ENCODE measurements around the gene CDC123. TPM values are rescaled to one million over a fixed set of nuclear protein-coding genes. Genes with fewer than 3 reads are reported as not detected.

The CDC123 gene
- total RNA-seq, 1 donor from 2014 or later = 41.8 TPM

DNA sequence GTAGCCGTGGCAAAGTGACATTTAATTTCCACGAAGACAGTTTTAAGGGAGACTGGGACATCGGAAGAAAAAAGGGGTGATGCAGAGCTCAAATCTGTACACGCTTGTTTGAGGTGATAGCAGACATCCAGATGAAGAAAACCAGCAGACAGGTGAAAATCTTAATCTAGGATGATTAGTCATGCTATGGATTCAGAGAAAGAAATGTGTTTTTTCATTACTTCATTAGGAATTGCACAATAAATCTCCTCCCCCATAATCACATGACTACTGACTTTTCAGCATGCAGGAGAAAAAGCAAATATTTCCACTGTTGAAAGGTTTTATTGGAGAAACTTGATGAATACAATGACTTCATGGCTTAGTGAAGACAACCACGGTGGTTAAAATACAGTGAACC, 2.8 kb upstream of the CDC123 start:
- Histone ChIP-seq H3K27me3 (ENCODE audit: low read depth) (no peaks in the 10 kb centered on the region), H3K36me3 (no peaks in the 10 kb centered on the region), H3K9me3 (replicated peaks) (no peaks in the 10 kb centered on the region), H3K4me1 (peaks cover 45% of the 10 kb centered on the region), H3K27ac (replicated peaks) (no peak overlapping the region), H3K4me3 (no peak overlapping the region)
- intact Hi-C loops (cut with micrococcal nuclease) = no loop called here
- DNase-seq = no peak
- TF ChIP-seq, protein P1, sequence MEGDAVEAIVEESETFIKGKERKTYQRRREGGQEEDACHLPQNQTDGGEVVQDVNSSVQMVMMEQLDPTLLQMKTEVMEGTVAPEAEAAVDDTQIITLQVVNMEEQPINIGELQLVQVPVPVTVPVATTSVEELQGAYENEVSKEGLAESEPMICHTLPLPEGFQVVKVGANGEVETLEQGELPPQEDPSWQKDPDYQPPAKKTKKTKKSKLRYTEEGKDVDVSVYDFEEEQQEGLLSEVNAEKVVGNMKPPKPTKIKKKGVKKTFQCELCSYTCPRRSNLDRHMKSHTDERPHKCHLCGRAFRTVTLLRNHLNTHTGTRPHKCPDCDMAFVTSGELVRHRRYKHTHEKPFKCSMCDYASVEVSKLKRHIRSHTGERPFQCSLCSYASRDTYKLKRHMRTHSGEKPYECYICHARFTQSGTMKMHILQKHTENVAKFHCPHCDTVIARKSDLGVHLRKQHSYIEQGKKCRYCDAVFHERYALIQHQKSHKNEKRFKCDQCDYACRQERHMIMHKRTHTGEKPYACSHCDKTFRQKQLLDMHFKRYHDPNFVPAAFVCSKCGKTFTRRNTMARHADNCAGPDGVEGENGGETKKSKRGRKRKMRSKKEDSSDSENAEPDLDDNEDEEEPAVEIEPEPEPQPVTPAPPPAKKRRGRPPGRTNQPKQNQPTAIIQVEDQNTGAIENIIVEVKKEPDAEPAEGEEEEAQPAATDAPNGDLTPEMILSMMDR (IDR thresholded peaks at IDR 0.05; ENCODE audit: borderline replicate concordance) = no peak

DNA sequence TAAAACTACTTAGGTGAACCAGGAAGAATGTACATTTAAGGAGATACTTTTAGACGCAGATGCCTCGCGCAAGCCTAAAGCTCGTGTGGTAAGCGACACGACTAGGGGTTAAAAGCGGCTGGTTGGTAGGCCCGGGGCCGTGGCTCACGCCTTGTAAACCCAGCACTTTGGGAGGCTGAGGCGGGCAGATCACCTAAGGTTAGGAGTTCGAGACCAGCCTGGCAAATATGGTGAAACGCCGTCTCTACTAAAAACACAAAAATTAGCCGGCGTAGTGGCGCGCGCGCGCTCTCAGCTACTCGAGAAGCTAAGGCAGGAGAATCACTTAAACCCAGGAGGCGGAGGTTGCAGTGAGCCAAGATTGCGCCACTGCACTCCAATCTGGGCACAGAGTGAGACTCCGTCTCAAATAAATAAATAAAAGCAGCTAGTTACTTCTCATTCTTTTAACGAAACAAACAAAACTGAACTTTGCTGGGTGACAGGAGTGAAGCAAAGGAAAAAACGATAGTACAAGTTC, 1.2 kb upstream of the CDC123 start:
- Histone ChIP-seq H3K4me3 (peak overlapping the region; percentile 89), H3K9me3 (replicated peaks) (no peaks in the 10 kb centered on the region), H3K27me3 (ENCODE audit: low read depth) (no peaks in the 10 kb centered on the region), H3K4me1 (peaks cover 49% of the 10 kb centered on the region), H3K36me3 (peaks cover 12% of the 10 kb centered on the region), H3K27ac (replicated peaks) (peak overlapping the region; percentile 97)
- peak; percentile 38 for DNase-seq
- TF ChIP-seq, protein P1 (IDR thresholded peaks at IDR 0.05; ENCODE audit: borderline replicate concordance) = no peak
- intact Hi-C loops (cut with micrococcal nuclease) = no loop called here

DNA sequence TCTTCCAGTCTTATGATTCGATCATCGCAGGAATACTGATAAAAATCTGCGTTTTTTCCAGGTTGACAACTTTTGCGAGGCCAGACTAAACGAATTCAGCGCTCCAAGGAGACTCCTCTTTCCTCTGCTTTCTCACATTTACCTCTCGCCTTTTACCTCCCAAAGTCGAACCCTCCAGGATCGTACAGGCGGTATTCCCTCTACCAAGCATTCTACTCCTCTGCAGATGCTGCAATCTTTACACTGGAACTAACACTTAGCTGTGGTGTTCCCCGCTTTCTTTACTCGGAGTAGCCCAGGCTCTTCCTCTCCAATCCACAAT, 746 bp upstream of the CDC123 start:
- intact Hi-C loops (cut with micrococcal nuclease) = no loop called here
- Histone ChIP-seq H3K9me3 (replicated peaks) (no peaks in the 10 kb centered on the region), H3K36me3 (peaks cover 13% of the 10 kb centered on the region), H3K27ac (replicated peaks) (peak overlapping the region; percentile 97), H3K4me1 (peaks cover 49% of the 10 kb centered on the region), H3K4me3 (peak overlapping the region; percentile 89), H3K27me3 (ENCODE audit: low read depth) (no peaks in the 10 kb centered on the region)
- TF ChIP-seq, protein P1 (IDR thresholded peaks at IDR 0.05; ENCODE audit: borderline replicate concordance) = no peak
- DNase-seq = no peak

DNA sequence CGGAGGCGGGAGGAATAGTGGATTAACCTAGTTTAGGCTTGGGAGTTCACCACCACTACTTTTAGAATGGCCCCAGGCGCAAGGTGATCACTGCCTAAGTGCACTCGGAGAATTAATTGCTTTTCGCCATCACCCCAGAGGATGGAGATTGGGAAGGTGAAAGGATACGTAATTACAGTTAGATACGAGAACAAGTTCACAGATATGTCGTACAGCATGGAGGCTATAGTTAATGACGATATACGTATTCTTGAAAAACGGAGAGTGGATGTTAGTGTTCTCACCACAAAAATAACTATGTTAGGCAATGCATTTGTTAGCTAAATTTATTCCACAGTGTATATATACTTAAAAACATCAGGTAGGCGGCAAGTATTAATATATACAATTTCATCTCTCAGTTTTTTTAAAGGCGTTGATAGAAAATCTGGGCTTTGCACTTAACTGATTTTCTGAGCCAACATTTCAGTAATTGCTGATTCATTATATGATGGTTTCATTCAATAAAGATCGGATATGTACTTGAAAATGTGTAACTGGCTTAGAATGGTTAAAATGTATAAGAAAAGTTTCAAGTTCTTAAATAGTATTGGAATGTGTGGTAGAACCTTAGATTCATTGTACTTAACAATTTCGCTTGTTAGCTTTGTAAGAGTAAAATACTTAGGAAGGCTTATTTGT, 683 bp downstream of the CDC123 start:
- TF ChIP-seq, protein P1 (IDR thresholded peaks at IDR 0.05; ENCODE audit: borderline replicate concordance) = no peak
- Histone ChIP-seq H3K4me3 (peak overlapping the region; percentile 89), H3K27me3 (ENCODE audit: low read depth) (no peaks in the 10 kb centered on the region), H3K36me3 (peaks cover 23% of the 10 kb centered on the region), H3K27ac (replicated peaks) (peak overlapping the region; percentile 97), H3K4me1 (peaks cover 49% of the 10 kb centered on the region), H3K9me3 (replicated peaks) (no peaks in the 10 kb centered on the region)
- intact Hi-C loops (cut with micrococcal nuclease) = no loop called here
- DNase-seq = no peak

DNA sequence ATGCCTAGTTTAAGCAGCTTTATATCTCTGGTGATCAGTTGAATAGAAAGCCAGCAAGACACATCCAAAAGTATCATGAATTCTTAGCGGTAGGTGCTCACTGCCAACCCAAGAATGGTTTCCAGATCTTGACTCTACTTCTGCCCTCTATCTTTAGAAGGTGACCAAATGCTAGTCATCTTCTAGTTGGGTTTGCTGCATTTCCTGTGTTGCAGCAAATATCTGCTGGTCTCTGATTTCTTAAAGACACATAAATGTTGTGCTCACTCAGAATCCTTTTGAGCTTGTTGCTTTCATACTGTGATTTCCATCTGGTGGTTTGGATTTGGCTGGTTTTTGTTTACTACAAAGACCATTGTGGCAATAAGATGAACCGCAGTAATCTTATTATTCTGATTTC, 2.2 kb downstream of the CDC123 start:
- Histone ChIP-seq H3K27ac (replicated peaks) (no peak overlapping the region), H3K9me3 (replicated peaks) (no peaks in the 10 kb centered on the region), H3K4me3 (no peak overlapping the region), H3K4me1 (peaks cover 48% of the 10 kb centered on the region), H3K27me3 (ENCODE audit: low read depth) (no peaks in the 10 kb centered on the region), H3K36me3 (peaks cover 38% of the 10 kb centered on the region)
- no peak for DNase-seq
- intact Hi-C loops (cut with micrococcal nuclease) = no loop called here
- TF ChIP-seq, protein P1 (IDR thresholded peaks at IDR 0.05; ENCODE audit: borderline replicate concordance) = no peak

Measured in left ventricle myocardium inferior (tissue), 1 donor.